ENCODE measurements around the gene OMG. TPM values are rescaled to one million over a fixed set of nuclear protein-coding genes. Genes with fewer than 3 reads are reported as not detected.
"Not testable (repeated sequence)": the region's sequence is repeated elsewhere in the genome, so short reads cannot be mapped to it uniquely, and the experiment has no call there.

Gene OMG, protein sequence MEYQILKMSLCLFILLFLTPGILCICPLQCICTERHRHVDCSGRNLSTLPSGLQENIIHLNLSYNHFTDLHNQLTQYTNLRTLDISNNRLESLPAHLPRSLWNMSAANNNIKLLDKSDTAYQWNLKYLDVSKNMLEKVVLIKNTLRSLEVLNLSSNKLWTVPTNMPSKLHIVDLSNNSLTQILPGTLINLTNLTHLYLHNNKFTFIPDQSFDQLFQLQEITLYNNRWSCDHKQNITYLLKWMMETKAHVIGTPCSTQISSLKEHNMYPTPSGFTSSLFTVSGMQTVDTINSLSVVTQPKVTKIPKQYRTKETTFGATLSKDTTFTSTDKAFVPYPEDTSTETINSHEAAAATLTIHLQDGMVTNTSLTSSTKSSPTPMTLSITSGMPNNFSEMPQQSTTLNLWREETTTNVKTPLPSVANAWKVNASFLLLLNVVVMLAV
- under 1 TPM in 1 of 3 donors, not detected in 2; 0.96 TPM for total RNA-seq

DNA sequence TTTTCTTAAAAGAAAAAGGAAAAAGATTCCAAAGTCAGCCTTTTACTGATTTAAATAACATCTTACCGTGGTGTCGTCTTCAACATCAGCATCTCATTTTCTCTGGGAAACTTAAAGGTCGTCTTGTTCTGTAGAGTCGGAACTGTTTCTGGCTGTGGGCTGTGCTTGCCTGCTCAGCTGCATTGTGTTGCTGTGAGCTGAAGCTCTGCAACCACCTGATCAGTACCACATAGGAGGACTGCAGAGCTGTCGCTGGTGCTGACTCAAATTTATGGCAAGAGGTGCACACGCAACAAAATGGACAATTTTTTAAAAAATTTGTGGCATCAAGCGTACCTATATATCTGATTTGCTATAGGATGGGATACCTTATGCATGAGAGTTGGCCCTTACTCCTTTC lies at the start of gene OMG:
Gene OMG (minus strand): TSS at position 150 of the 400 bp plus-strand sequence. CDS start 908 bp downstream, outside the sequence.
- H3K27ac ChIP-seq, result no peak within 1 kb of the TSS
- intact Hi-C loops (cut with DNase I; ENCODE audit: low total_unique reads), result no loop called here

DNA sequence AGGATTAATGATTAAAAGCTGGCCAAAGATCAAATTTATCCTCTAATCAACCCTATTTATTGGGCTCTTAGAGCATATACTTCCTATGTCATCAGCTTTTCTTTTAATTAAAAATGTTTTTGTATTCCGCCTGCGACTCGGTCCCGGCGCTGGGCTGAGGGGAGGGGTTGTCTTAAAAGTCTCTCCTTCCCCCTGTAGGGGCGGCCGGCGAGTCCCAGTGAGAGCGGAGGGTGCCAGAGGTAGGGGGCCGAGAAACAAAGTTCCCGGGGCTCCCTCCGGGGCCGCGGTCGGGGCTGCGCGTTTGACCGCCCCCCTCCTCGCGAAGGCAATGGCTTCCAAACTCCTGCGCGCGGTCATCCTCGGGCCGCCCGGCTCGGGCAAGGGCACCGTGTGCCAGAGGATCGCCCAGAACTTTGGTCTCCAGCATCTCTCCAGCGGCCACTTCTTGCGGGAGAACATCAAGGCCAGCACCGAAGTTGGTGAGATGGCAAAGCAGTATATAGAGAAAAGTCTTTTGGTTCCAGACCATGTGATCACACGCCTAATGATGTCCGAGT lies 48.2 kb upstream of the OMG start:
- not testable (repeated sequence) for H3K36me3 ChIP-seq

More for the DNA sequence above, at the start of gene OMG:
- H3K4me1 ChIP-seq, result no peaks in the 10 kb centered on the region
- H3K27me3 ChIP-seq, result no peaks in the 10 kb centered on the region
- H3K4me3 ChIP-seq, result no peak within 1 kb of the TSS
- DNase-seq (ENCODE audit: low spot score in 2 of 2), result no peak
- TF ChIP-seq, protein P1, sequence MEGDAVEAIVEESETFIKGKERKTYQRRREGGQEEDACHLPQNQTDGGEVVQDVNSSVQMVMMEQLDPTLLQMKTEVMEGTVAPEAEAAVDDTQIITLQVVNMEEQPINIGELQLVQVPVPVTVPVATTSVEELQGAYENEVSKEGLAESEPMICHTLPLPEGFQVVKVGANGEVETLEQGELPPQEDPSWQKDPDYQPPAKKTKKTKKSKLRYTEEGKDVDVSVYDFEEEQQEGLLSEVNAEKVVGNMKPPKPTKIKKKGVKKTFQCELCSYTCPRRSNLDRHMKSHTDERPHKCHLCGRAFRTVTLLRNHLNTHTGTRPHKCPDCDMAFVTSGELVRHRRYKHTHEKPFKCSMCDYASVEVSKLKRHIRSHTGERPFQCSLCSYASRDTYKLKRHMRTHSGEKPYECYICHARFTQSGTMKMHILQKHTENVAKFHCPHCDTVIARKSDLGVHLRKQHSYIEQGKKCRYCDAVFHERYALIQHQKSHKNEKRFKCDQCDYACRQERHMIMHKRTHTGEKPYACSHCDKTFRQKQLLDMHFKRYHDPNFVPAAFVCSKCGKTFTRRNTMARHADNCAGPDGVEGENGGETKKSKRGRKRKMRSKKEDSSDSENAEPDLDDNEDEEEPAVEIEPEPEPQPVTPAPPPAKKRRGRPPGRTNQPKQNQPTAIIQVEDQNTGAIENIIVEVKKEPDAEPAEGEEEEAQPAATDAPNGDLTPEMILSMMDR (IDR thresholded peaks at IDR 0.05), result no peak
- TF ChIP-seq POLR2A (IDR thresholded peaks at IDR 0.05), result no peak
- TF ChIP-seq POLR2AphosphoS5 (IDR thresholded peaks at IDR 0.05), result no peak
- no peaks in the 10 kb centered on the region for H3K36me3 ChIP-seq
- no peaks in the 10 kb centered on the region for H3K9me3 ChIP-seq

DNA sequence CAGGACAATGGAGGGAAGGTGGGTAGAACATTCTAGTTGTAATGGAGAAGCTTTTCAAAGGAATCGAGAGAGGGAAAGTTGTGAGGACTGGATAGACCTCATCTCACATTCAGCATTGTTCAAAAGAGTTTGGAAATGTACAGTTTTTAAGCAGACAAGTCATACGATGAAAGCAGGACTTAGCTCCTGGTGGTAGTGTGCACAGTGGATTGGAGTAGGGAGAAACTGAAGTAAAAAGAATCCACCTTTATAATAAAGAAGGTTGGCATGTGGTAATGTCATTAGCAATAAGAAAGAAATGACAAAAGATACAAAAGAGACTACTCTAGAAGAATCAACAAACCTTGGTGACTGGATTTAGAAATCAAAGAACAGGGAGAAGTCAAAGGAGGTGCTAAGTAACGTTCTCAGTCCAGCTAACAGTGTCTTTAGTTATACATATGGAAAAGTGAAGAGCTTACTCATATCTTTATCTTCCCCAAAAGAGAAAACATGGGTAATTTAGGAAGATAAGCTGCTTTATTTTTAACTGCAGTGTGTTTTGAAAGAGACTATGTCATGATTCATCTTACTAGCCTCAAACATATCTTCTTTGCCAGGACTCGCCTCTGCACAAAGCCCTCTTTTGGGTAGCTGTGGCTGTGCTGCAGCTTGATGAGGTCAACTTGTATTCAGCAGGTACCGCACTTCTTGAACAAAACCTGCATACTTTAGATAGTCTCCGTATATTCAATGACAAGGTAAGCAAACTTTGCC lies 43.0 kb upstream of the OMG start:
- intact Hi-C loops (cut with DNase I; ENCODE audit: low total_unique reads), result no loop called here
- no peaks in the 10 kb centered on the region for H3K4me1 ChIP-seq
- no peak overlapping the region for H3K4me3 ChIP-seq
- no peaks in the 10 kb centered on the region for H3K36me3 ChIP-seq
- no peak for TF ChIP-seq POLR2AphosphoS5 (IDR thresholded peaks at IDR 0.05)
- TF ChIP-seq, protein P1 (IDR thresholded peaks at IDR 0.05), result no peak
- no peak for TF ChIP-seq POLR2A (IDR thresholded peaks at IDR 0.05)
- H3K9me3 ChIP-seq, result no peaks in the 10 kb centered on the region
- no peak for DNase-seq (ENCODE audit: low spot score in 2 of 2)
- H3K27ac ChIP-seq, result no peak overlapping the region
- no peaks in the 10 kb centered on the region for H3K27me3 ChIP-seq

More for the DNA sequence above, 48.2 kb upstream of the OMG start:
- H3K4me1 ChIP-seq; intact Hi-C loops (cut with DNase I; ENCODE audit: low total_unique reads); H3K9me3 ChIP-seq; H3K27ac ChIP-seq; H3K4me3 ChIP-seq; H3K27me3 ChIP-seq; DNase-seq (ENCODE audit: low spot score in 2 of 2): not testable (repeated sequence)

DNA sequence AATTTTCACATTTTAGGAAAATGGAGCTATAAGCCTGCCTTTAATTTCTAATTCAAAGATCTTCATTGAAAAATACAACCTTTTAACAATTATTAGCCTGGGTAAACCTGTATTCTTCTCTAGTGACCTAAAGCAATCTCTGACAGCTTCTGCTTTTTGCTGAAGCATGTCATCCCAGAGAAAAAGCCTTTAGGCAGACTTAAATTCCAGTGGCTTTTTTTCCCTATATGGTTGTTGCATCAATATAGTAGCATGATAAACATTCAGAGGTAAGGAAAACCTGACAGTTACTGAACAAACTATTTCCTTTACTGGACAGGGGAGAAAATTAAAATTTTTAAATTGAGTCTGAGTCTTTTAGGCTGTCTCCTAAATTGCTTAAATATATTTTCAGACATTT lies 32.2 kb upstream of the OMG start:
- intact Hi-C loops (cut with DNase I; ENCODE audit: low total_unique reads), result no loop called here
- DNase-seq (ENCODE audit: low spot score in 2 of 2), result no peak
- no peaks in the 10 kb centered on the region for H3K9me3 ChIP-seq
- no peak overlapping the region for H3K27ac ChIP-seq
- no peaks in the 10 kb centered on the region for H3K4me1 ChIP-seq
- H3K27me3 ChIP-seq, result no peaks in the 10 kb centered on the region
- no peaks in the 10 kb centered on the region for H3K36me3 ChIP-seq
- no peak for TF ChIP-seq POLR2AphosphoS5 (IDR thresholded peaks at IDR 0.05)
- TF ChIP-seq POLR2A (IDR thresholded peaks at IDR 0.05), result no peak
- TF ChIP-seq, protein P1 (IDR thresholded peaks at IDR 0.05), result no peak
- H3K4me3 ChIP-seq, result no peak overlapping the region

DNA sequence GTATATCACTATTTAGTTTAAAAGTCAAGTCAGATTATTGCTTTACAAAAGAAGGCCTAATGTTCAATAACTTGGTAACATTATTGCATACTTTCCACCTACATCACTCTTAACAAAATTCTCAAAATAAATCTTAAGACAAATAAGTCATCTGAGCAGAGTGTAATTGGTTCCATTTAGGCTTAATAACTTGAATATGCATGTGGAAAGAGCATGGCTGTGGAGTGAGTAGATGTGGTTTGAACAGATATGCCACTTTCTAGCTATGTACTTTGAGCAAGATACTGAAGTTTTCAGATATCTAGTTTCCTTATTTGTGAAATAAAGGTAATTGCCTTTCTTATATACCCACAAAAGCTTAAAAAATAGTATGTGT lies 31.1 kb upstream of the OMG start:
- no peaks in the 10 kb centered on the region for H3K4me1 ChIP-seq

More for the DNA sequence above, 31.1 kb upstream of the OMG start:
- DNase-seq (ENCODE audit: low spot score in 2 of 2), result no peak
- H3K4me3 ChIP-seq, result no peak overlapping the region
- H3K27me3 ChIP-seq, result no peaks in the 10 kb centered on the region
- no peak overlapping the region for H3K27ac ChIP-seq
- intact Hi-C loops (cut with DNase I; ENCODE audit: low total_unique reads), result no loop called here
- H3K36me3 ChIP-seq, result no peaks in the 10 kb centered on the region
- TF ChIP-seq POLR2A (IDR thresholded peaks at IDR 0.05) (no peak), POLR2AphosphoS5 (IDR thresholded peaks at IDR 0.05) (no peak)
- TF ChIP-seq, protein P1 (IDR thresholded peaks at IDR 0.05), result no peak
- H3K9me3 ChIP-seq, result no peaks in the 10 kb centered on the region

All from breast epithelium (tissue), 4 donors.